ENCODE measurements around the gene BTLA.

- no peak for TF ChIP-seq EZH2phosphoT487 (conservative IDR thresholded peaks at IDR 0.05; ENCODE audit: low read length)
- no peak for TF ChIP-seq CTCF (IDR thresholded peaks at IDR 0.05; ENCODE audit: insufficient read depth, low read length, poor library complexity, severe bottlenecking)
Observed at GRCh38 chr3:112424394-112424793, 74.9 kb downstream of the BTLA start.
